Glutamatergic neuron (in vitro differentiated cells): ENCODE measurements around the gene TRAPPC1. TPM values are rescaled to one million over a fixed set of nuclear protein-coding genes. Genes with fewer than 3 reads are reported as not detected.

Source experiments
- DNase-seq: peaks from one replicate; pipeline ENCODE4 v3.0.0; 2022
- H3K27ac Mint-ChIP-seq: one replicate; pipeline ENCODE4 v1.8.0; 2020; ENCODE audit warnings: mild to moderate bottlenecking, mixed read lengths, inconsistent platforms; ENCODE audit not compliant: unreplicated experiment
- H3K27me3 Mint-ChIP-seq: one replicate; pipeline ENCODE4 v1.8.0; 2020; ENCODE audit warnings: mild to moderate bottlenecking, moderate library complexity, mixed read lengths, inconsistent platforms; ENCODE audit not compliant: unreplicated experiment
- H3K36me3 Mint-ChIP-seq: one replicate; pipeline ENCODE4 v1.8.0; 2020; ENCODE audit warnings: mild to moderate bottlenecking, mixed read lengths, inconsistent platforms; ENCODE audit not compliant: unreplicated experiment
- H3K4me1 Mint-ChIP-seq: one replicate; pipeline ENCODE4 v1.8.0; 2020; ENCODE audit warnings: mild to moderate bottlenecking, low read depth, mixed read lengths, inconsistent platforms; ENCODE audit not compliant: unreplicated experiment
- H3K4me3 Mint-ChIP-seq: one replicate; pipeline ENCODE4 v1.8.0; 2020; ENCODE audit warnings: mild to moderate bottlenecking, mixed read lengths, inconsistent platforms; ENCODE audit not compliant: unreplicated experiment
- H3K9me3 Mint-ChIP-seq: one replicate; pipeline ENCODE4 v1.8.0; 2020; ENCODE audit warnings: mild to moderate bottlenecking, moderate library complexity, mixed read lengths, inconsistent platforms; ENCODE audit not compliant: unreplicated experiment
- total RNA-seq: library from RNA; stranded (reverse); fragmentation: NEBNext Ultra II Directional; extraction: Animal tissue kit (Norgen Biotek cat#: 25700); gene quantifications from one replicate; pipeline ENCODE4 v1.2.1, GENCODE V29; 2021; ENCODE audit not compliant: unreplicated experiment
- TF ChIP-seq, protein P1 (sequence below): fragments of 200-600 bp; sonication (generic); IDR thresholded peaks from one replicate; pipeline ENCODE4 v1.5.0; 2021; ENCODE audit not compliant: partially characterized antibody, unreplicated experiment

Gene TRAPPC1
- total RNA-seq, 1 donor from 2014 or later, result 214 TPM

GRCh38 chr17:7882068-7882467 lies 49.7 kb downstream of the TRAPPC1 start:
- no peak for DNase-seq
- H3K4me1 Mint-ChIP-seq, result peaks cover 4% of the 10 kb centered on the region
- H3K36me3 Mint-ChIP-seq, result no peaks in the 10 kb centered on the region
- peaks cover 4% of the 10 kb centered on the region for H3K27me3 Mint-ChIP-seq
- H3K27ac Mint-ChIP-seq, result no peak overlapping the region
- TF ChIP-seq, protein P1, sequence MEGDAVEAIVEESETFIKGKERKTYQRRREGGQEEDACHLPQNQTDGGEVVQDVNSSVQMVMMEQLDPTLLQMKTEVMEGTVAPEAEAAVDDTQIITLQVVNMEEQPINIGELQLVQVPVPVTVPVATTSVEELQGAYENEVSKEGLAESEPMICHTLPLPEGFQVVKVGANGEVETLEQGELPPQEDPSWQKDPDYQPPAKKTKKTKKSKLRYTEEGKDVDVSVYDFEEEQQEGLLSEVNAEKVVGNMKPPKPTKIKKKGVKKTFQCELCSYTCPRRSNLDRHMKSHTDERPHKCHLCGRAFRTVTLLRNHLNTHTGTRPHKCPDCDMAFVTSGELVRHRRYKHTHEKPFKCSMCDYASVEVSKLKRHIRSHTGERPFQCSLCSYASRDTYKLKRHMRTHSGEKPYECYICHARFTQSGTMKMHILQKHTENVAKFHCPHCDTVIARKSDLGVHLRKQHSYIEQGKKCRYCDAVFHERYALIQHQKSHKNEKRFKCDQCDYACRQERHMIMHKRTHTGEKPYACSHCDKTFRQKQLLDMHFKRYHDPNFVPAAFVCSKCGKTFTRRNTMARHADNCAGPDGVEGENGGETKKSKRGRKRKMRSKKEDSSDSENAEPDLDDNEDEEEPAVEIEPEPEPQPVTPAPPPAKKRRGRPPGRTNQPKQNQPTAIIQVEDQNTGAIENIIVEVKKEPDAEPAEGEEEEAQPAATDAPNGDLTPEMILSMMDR, result no peak
- no peak overlapping the region for H3K4me3 Mint-ChIP-seq
- H3K9me3 Mint-ChIP-seq, result no peaks in the 10 kb centered on the region

DNA sequence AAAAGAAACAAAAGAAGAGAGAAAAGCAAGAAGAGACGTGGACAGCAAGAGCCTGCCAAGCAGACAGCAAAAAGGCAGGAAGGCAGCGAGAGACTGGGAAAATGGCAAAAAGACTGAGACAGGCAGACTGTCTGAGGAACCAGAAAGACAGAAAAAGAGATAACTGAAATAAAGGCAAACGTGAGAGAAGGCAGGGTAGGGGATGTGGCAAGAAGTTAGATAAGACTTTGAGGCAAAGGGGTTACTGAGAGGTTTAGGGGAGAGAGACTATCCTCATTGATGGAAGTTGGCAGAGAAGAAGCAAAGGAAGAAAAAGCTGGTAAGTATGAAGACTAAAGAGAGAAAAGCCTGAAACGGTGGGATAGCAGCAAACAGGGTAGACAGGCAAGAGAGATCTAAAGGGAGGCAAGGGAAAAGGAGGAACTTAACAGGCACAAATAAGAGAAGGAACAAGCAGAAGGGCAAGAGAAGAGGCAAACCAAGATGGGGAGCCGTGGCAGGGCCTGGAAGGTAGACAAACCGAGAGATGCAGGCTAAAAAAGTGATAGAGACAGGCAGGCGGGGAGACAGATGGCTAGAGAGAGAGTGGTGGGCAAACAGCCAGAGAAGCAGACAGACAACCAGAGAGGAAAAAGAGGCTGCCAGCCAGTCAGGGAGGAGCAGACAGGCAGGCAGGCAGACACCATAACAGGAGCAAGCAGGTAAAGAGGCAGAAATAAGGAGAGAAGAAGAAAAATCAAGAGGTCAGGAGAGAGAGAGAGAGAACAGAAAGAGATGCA lies 50.3 kb downstream of the TRAPPC1 start:
- no peak overlapping the region for H3K4me3 Mint-ChIP-seq
- peaks cover 3% of the 10 kb centered on the region for H3K4me1 Mint-ChIP-seq
- no peaks in the 10 kb centered on the region for H3K9me3 Mint-ChIP-seq
- peaks cover 3% of the 10 kb centered on the region for H3K27me3 Mint-ChIP-seq
- H3K27ac Mint-ChIP-seq, result no peak overlapping the region
- H3K36me3 Mint-ChIP-seq, result no peaks in the 10 kb centered on the region
- no peak for DNase-seq
- TF ChIP-seq, protein P1, result no peak

Other genes starting within 250 kb of the TRAPPC1 start
- gene TP53, start 244.5 kb downstream of the TRAPPC1 start, total RNA-seq, result 38.2 TPM
- gene WRAP53, start 243.5 kb downstream of the TRAPPC1 start, total RNA-seq, result 19.5 TPM
- gene EFNB3, start 226.7 kb downstream of the TRAPPC1 start, total RNA-seq, result 17.9 TPM
- 0.07 TPM for gene DNAH2, start 214.2 kb downstream of the TRAPPC1 start, total RNA-seq
- gene KDM6B, start 97.7 kb downstream of the TRAPPC1 start, total RNA-seq, result 191 TPM
- 23.7 TPM for gene TMEM88, start 76.9 kb downstream of the TRAPPC1 start, total RNA-seq
- gene NAA38, start 74.4 kb downstream of the TRAPPC1 start, total RNA-seq, result 49.7 TPM
- 9.2 TPM for gene CYB5D1, start 73.9 kb downstream of the TRAPPC1 start, total RNA-seq
- 129 TPM for gene CHD3, start 43.2 kb downstream of the TRAPPC1 start, total RNA-seq
- 0.49 TPM for gene RNF227, start 15.7 kb downstream of the TRAPPC1 start, total RNA-seq
- 12.3 TPM for gene KCNAB3, start 2.1 kb downstream of the TRAPPC1 start, total RNA-seq
- 55.7 TPM for gene CNTROB, start 260 bp upstream of the TRAPPC1 start, total RNA-seq
- not detected for gene GUCY2D, start 70.7 kb upstream of the TRAPPC1 start, total RNA-seq
- not detected for gene ALOX15B, start 107.1 kb upstream of the TRAPPC1 start, total RNA-seq
- gene ALOX12B, start 155.8 kb upstream of the TRAPPC1 start, total RNA-seq, result not detected
- not detected for gene ALOXE3, start 186.6 kb upstream of the TRAPPC1 start, total RNA-seq
- gene HES7, start 192.2 kb upstream of the TRAPPC1 start, total RNA-seq, result 2.2 TPM
- 64.6 TPM for gene PER1, start 220.5 kb upstream of the TRAPPC1 start, total RNA-seq
- gene VAMP2, start 231.0 kb upstream of the TRAPPC1 start, total RNA-seq, result 117 TPM
- gene TMEM107, start 244.4 kb upstream of the TRAPPC1 start, total RNA-seq, result 12.8 TPM